Suprapubic skin (tissue), 4 donors: Measurements from ENCODE around the gene UBE2L3. TPM values are rescaled to one million over a fixed set of nuclear protein-coding genes. Genes with fewer than 3 reads are reported as not detected.
A peak's percentile ranks its signal among the peaks of the same experiment; 100 is the strongest.
"Not testable (repeated sequence)": the region's sequence is repeated elsewhere in the genome, so short reads cannot be mapped to it uniquely, and the experiment has no call there.

ENCODE experiments used
- DNase-seq, 2 donors: peaks; one replicate each; pipeline ENCODE4 v3.0.0-alpha.2; 2019; ENCODE audit warnings: low spot score in 2 of 2
- H3K27ac ChIP-seq: fragments of 200-600 bp; sonication (generic); one replicate; pipeline ENCODE4 v1.5.1; 2019
- H3K27me3 ChIP-seq: fragments of 200-600 bp; sonication (generic); one replicate; pipeline ENCODE4 v1.5.1; 2019
- H3K36me3 ChIP-seq: fragments of 200-600 bp; sonication (generic); one replicate; pipeline ENCODE4 v1.5.1; 2019
- H3K4me1 ChIP-seq: fragments of 200-600 bp; sonication (generic); one replicate; pipeline ENCODE4 v1.5.1; 2019
- H3K4me3 ChIP-seq: fragments of 200-600 bp; sonication (generic); one replicate; pipeline ENCODE4 v1.5.1; 2019; ENCODE audit warnings: mild to moderate bottlenecking
- H3K9me3 ChIP-seq: fragments of 200-600 bp; sonication (generic); one replicate; pipeline ENCODE4 v1.5.1; 2019
- EP300 ChIP-seq: sonication (generic); formaldehyde crosslinking; IDR thresholded peaks from one replicate; pipeline ENCODE4 v1.6.1; 2017; ENCODE audit warnings: antibody characterized with exemption
- POLR2A ChIP-seq, 2 donors: fragments of 450-650 bp; IDR thresholded peaks; one replicate each; pipeline ENCODE4 v1.6.1; 2017; ENCODE audit warnings: antibody characterized with exemption in 2 of 2, mild to moderate bottlenecking in 2 of 2, moderate library complexity in 2 of 2
- POLR2AphosphoS5 ChIP-seq, 3 donors: sonication (generic); formaldehyde crosslinking; IDR thresholded peaks; one replicate each; pipeline ENCODE4 v1.6.1; 2017; ENCODE audit warnings: antibody characterized with exemption in 3 of 3
- WGBS: methylation state at CpG from one replicate; pipeline ENCODE4 v1.1.5; 2018; 5-methylcytosine and 5-hydroxymethylcytosine counted together
- total RNA-seq, 4 donors: library from RNA; depleted of rRNA; stranded (reverse); fragments of >200 nt; gene quantifications; one replicate each; pipeline ENCODE4 v1.1.0, GENCODE V29; 2016
- TF ChIP-seq, protein P1 (sequence below), 2 donors: fragments of 200-600 bp in 1 of 2; fragments of 450-650 bp in 1 of 2; sonication (generic) in 1 of 2; IDR thresholded peaks; one replicate each; pipeline ENCODE4 v1.5.1; 2016 to 2019; ENCODE audit warnings: antibody characterized with exemption in 2 of 2, mild to moderate bottlenecking in 1 of 2, moderate library complexity in 1 of 2

Gene UBE2L3
- total RNA-seq, 4 donors from 2014 or later, result 28.6 to 52.2 (median 48.1) TPM

DNA sequence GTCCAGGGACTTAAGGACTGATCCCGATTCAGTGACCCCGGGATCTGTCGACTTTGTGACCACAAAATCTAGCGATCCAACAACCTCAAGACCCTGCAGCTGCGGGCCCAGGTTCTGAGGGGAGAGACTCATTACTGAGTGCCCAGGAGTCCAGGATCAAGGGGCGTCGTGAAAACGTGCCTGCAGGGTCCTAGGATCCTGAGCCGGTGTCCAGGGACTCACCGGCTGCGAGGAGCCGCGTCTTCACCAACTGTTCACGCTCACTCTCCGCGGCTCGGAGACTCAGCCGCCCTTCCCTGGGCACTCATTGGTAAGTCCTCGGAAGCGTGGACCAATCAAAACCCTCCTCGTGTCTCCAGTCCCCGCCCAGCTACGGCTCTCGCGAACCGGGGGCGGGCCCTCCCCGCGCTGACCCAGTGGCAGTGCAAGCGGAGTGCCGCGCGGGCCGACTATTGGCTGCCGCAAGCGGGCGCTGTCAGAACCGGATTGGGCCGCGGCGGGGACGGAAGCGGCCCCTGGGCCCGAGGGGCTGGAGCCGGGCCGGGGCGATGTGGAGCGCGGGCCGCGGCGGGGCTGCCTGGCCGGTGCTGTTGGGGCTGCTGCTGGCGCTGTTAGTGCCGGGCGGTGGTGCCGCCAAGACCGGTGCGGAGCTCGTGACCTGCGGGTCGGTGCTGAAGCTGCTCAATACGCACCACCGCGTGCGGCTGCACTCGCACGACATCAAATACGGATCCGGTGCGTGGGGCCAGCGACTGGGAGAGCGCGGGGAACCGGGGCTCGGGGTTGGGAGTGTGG, 74.5 kb downstream of the UBE2L3 start, which contains the start of gene SDF2L1:
TSS of gene SDF2L1 (plus strand) at position 514 of the 795 bp plus-strand sequence. CDS start at position 549, 35 bp downstream.
- H3K36me3 ChIP-seq, result peaks cover 6% of the 10 kb centered on the region
- TF ChIP-seq, protein P1, sequence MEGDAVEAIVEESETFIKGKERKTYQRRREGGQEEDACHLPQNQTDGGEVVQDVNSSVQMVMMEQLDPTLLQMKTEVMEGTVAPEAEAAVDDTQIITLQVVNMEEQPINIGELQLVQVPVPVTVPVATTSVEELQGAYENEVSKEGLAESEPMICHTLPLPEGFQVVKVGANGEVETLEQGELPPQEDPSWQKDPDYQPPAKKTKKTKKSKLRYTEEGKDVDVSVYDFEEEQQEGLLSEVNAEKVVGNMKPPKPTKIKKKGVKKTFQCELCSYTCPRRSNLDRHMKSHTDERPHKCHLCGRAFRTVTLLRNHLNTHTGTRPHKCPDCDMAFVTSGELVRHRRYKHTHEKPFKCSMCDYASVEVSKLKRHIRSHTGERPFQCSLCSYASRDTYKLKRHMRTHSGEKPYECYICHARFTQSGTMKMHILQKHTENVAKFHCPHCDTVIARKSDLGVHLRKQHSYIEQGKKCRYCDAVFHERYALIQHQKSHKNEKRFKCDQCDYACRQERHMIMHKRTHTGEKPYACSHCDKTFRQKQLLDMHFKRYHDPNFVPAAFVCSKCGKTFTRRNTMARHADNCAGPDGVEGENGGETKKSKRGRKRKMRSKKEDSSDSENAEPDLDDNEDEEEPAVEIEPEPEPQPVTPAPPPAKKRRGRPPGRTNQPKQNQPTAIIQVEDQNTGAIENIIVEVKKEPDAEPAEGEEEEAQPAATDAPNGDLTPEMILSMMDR (IDR thresholded peaks at IDR 0.05), result peak in 1 of 2 donors; percentile 43
- TF ChIP-seq EP300 (no peak), POLR2A (IDR thresholded peaks at IDR 0.05) (peak in 1 of 2 donors; percentile 28)
- peaks cover 18% of the 10 kb centered on the region for H3K4me1 ChIP-seq
- no peaks in the 10 kb centered on the region for H3K27me3 ChIP-seq
- no peaks in the 10 kb centered on the region for H3K9me3 ChIP-seq
- H3K27ac ChIP-seq, result peak within 1 kb of the TSS; percentile 28
- H3K4me3 ChIP-seq, result peak within 1 kb of the TSS; percentile 59
- WGBS, result 4% methylated on average over 20 of the region's 76 CpGs
- DNase-seq, result peak; percentile 99

DNA sequence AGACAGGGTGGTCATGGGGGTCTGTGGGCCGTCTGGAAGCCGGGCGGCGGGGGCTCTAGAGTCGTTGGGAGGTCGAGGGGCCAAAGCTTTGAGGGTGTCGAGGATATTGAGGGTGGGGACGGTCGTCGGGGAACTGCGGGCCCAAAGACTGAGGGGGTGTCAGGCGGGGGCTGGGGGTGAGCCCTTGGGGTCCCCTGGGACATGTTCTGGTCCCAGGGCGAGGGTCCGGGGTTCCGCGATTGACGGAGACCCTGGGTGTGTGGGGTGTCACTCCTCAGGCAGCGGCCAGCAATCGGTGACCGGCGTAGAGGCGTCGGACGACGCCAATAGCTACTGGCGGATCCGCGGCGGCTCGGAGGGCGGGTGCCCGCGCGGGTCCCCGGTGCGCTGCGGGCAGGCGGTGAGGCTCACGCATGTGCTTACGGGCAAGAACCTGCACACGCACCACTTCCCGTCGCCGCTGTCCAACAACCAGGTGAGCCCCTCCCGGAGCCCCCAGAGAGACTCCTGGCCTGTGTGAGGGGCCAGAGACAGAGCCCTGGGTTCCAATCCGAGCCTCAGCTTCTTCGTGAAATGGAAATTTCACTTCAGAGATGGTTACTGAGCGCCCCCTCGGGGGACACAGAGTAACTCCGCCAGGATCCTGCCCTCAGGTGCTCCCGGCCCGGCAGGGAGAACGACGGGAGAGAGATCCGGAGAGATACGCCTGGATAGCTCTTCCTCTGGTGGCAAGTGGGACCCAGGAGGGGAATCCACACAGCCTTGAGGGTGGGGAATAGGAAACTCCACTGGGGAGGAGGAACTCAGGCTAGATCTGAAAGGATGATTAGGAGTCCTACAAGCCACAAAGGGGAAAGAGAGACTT, 75.3 kb downstream of the UBE2L3 start:
- peaks cover 18% of the 10 kb centered on the region for H3K4me1 ChIP-seq
- peak overlapping the region; percentile 28 for H3K27ac ChIP-seq
- H3K9me3 ChIP-seq, result no peaks in the 10 kb centered on the region
- H3K36me3 ChIP-seq, result peaks cover 6% of the 10 kb centered on the region
- WGBS, result 0% methylated on average over 13 of the region's 56 CpGs
- no peaks in the 10 kb centered on the region for H3K27me3 ChIP-seq
- TF ChIP-seq, protein P1 (IDR thresholded peaks at IDR 0.05), result peak in 1 of 2 donors; percentile 22
- TF ChIP-seq POLR2AphosphoS5 (IDR thresholded peaks at IDR 0.05) (no peak), EP300 (no peak)
- H3K4me3 ChIP-seq, result peak overlapping the region; percentile 59
- no peak for DNase-seq

DNA sequence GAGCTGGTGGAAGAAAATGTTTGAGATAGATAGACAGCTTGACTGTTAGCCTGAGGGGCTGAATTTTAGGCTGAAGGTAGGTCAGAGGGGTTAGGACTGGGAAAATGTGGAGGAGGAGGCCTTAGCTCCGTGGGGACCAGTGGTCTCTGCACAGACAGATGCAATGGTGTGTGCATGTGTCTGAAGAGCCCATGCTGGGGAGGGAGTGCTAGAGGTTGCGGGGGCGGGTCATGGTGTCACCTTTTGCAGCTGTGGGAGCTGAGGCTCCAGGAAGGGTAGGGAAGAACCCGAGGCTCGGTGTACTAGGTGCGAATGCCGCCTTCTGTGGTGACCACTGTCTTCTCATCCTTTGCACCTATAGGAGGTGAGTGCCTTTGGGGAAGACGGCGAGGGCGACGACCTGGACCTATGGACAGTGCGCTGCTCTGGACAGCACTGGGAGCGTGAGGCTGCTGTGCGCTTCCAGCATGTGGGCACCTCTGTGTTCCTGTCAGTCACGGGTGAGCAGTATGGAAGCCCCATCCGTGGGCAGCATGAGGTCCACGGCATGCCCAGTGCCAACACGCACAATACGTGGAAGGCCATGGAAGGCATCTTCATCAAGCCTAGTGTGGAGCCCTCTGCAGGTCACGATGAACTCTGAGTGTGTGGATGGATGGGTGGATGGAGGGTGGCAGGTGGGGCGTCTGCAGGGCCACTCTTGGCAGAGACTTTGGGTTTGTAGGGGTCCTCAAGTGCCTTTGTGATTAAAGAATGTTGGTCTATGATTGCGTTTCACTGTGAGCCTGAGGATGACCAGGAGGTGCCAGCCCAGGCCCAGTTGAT, 76.2 kb downstream of the UBE2L3 start:
- H3K27ac ChIP-seq, result no peak overlapping the region
- H3K4me1 ChIP-seq, result peaks cover 18% of the 10 kb centered on the region
- no peak for DNase-seq
- H3K36me3 ChIP-seq, result peaks cover 6% of the 10 kb centered on the region
- no peak for TF ChIP-seq POLR2AphosphoS5 (IDR thresholded peaks at IDR 0.05)
- no peaks in the 10 kb centered on the region for H3K27me3 ChIP-seq
- no peak overlapping the region for H3K4me3 ChIP-seq
- H3K9me3 ChIP-seq, result no peaks in the 10 kb centered on the region
- 91% methylated on average over 21 of the region's 22 CpGs for WGBS

DNA sequence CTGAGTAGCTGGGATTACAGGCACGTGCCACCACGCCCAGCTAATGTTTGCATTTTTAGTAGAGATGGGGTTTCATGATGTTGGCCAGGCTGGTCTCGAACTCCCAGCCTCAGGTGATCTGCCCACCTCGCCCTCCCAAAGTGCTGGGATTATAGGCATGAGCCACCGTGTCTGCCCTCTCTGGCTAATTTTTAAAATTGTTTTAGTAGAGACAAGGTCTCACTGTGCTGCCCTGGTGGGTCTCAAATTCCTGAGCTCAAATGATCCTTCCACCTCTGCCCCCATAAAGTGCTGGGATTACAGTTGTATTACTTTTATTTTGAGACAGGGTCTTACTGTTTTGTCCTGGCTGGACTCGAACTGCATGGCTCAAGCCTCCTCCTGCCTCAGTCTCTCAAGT, 78.0 kb downstream of the UBE2L3 start:
- not testable (repeated sequence) for H3K27me3 ChIP-seq, H3K4me3 ChIP-seq, H3K36me3 ChIP-seq, H3K27ac ChIP-seq, DNase-seq, H3K9me3 ChIP-seq
- H3K4me1 ChIP-seq, result peaks cover 18% of the 10 kb centered on the region
- 93% methylated on average over 6 of the region's 6 CpGs for WGBS

DNA sequence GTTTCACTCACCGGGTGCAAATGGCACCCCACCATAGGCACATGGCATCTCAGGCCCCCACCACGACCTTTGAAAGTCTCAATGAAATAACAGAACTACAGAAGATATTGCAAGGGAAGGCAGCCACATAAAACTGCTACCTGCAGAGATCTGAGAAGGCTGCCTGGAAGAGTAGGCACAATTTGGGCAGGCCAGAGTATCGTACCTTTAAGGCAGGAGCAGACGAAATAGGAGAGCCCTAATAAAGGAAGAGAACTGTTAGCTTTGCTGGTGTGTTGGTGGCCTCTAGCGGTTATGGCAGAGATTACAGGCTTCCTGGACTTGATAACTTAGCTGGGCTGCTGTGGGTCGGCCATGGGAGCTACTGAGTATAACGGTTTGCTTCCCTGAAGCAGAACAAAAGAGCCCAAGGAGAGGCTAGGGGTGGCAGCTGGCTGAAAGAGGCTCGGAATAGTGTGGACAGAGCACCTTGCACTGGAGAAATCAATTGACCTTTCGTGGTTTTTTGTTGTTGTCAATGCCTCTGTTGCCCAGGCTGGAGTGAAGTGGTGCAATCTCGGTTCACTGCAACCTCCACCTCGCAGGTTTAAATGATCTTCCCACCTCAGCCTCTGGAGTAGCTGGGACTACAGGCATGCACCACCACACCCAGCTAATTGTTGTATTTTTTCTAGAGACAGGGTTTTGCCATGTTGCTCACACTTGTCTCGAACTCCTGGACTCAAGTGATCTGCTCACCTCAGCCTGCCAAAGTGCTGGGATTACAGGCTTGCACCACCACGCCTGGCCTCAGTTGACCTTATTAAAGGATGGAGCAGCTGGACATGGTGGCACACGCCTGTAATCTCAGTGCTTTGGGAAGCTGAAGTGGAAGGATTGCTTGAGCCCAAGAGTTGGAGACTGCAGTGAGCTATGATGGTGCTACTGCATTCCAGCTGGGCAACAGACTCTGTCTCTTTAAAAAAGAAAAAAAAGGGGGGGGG, 79.4 kb downstream of the UBE2L3 start:
- peaks cover 23% of the 10 kb centered on the region for H3K4me1 ChIP-seq
- no peak overlapping the region for H3K27ac ChIP-seq
- H3K9me3 ChIP-seq, result no peaks in the 10 kb centered on the region
- no peaks in the 10 kb centered on the region for H3K27me3 ChIP-seq
- peaks cover 6% of the 10 kb centered on the region for H3K36me3 ChIP-seq
- H3K4me3 ChIP-seq, result no peak overlapping the region
- DNase-seq, result no peak
- 44% methylated on average over 13 of the region's 14 CpGs for WGBS
- TF ChIP-seq, protein P1 (IDR thresholded peaks at IDR 0.05), result peak; percentile 81 to 87
- TF ChIP-seq POLR2AphosphoS5 (IDR thresholded peaks at IDR 0.05), result no peak
- TF ChIP-seq POLR2A (IDR thresholded peaks at IDR 0.05), result no peak
- TF ChIP-seq EP300, result no peak
